NCI-H524 treated with DMSO at 0.1 percent for 48 hours (cell line): Measurements from ENCODE around the gene EMP2.

ENCODE experiments used
- DNase-seq: peaks from one replicate; lab custom pipeline; 2025; lab: John Stamatoyannopoulos, UW

The EMP2 gene

GRCh38 chr16:10610499-10611184, 30.2 kb upstream of the EMP2 start:
- DNase-seq = no peak

DNA sequence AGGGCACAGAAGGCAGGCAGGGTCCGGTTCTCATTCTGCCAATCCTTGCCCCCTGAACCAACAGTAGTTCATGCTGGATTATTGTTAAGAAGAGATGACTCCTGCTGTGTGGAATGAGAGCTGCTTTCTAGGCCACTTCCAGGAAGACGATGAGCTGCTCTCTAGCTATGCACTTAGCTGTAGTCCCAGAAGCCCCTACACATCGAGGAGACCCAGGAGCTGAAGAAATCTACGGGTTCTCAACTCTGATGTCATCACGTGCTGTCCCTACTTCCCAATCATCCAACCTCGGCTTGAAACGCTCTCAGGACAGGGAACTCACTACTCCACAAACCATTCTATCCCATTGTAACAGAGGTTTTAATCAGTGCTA, 29.0 kb upstream of the EMP2 start:
- no peak for DNase-seq

DNA sequence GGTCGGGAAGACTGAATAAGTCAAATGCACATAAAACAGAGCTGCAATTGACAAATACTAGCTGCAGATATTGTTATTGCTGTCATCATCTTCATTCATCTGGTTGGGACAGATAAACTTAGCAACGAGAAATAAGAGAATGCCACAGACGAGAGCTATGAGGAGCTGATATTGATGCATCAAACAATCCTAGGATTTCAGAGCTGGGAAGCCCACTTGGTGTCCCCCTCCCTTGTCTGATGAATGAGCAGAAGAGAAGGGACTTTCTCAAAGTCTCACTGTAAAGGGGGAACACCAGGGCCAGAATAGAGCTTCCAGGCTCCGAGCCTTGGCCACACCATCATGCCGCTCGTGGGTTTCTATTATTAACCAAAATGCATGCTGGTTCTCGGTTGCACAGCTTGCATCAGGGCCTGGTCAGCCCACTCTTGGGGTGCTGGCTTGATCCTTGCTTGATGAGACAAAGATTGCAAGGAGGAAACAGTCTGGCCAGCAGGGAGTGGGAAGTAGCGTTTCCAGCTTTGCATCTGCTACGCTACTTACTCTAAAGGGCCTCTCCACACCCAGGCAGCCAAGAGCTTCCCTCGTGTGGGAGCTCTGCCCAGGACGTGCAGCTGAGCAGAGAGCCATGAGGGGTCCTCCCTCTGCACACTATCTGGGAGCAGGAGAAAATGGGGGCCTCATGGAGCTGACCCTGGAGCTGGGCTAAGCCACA, 28.4 kb upstream of the EMP2 start:
- DNase-seq = no peak

DNA sequence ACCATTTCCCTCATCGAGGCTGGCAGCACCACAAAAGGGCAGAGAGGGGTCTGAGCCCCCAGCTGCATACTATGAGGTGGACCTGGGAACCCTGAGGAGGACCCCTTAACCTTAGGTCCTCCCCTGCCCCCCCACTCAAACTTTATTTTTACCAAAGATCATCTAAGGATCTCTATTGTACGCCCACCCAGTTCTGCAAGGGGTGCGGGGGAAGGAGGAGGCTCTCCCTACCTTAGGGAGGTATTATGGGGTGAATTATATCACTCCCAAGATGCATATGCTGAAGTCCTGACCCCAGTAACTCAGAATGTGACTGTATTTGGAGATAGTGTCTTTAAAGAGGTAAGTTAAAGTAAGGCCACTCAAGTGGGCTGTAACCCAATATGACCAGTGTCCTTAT, 26.8 kb upstream of the EMP2 start:
- DNase-seq = no peak

DNA sequence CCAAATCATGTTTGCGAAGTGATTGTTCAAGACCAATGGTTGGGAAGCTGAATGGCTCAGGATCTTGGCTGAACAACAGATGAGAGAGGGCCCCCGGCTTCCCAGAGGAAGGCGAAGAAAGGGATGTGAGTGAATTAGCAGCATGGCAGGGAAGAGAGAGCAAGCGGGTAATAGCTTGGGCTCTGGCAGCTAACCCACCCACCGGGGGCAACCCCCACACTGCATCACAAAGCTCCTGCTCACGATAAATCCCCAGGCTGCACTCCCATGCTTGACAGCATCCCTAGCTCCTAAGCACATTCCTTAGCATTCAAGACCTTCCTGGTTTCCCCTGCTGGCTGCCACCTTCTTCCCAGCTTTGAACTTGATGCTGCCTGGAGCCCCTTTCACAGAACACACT, 26.2 kb upstream of the EMP2 start:
- no peak for DNase-seq

GRCh38 chr16:10605636-10606035, 25.2 kb upstream of the EMP2 start:
- DNase-seq = no peak

DNA sequence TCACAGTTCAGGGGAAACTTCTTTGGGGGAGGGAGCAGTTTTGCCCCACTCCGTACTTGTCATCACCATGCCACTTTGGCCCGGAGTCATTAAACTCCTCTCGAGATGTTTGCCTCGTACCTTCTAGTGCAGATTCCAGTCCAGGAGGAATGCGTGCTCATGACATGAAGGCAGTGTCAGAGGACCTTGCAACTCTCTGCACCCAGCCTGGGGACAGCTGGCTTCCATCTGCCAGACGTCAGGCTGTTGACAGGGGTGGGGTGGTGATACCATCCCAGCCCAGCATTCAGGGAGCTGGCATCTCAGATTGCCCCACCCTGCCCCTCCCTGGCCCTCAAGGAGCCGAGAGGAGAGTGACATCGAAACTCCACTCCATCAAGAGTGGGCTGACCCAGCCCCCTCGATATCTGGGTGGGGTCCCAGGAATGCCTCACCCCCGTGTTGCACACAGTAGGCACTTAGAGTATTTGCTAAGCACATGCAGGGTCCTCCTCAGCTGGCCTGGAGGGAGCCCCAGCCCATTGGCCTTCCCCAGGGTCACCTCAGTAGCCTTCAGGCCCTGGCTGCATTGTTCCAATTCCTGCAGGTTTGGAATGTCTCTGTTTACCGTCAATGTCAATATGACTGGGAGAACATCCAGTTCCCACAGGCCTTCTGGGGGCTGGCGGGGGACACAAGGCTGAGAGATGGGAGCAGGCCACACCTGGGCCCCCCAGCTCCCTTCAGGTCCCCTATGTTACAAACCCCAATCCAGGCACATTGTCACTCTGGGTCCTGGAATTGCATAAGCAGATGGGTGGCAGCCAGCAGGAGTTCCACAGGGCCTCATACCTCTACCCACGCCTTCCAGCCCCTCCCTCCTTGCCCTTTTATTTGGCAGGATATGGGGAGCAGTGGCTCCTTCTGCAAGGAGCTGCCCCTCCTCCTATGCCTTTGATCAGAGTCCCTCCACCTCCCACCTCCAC, 21.3 kb upstream of the EMP2 start:
- no peak for DNase-seq

DNA sequence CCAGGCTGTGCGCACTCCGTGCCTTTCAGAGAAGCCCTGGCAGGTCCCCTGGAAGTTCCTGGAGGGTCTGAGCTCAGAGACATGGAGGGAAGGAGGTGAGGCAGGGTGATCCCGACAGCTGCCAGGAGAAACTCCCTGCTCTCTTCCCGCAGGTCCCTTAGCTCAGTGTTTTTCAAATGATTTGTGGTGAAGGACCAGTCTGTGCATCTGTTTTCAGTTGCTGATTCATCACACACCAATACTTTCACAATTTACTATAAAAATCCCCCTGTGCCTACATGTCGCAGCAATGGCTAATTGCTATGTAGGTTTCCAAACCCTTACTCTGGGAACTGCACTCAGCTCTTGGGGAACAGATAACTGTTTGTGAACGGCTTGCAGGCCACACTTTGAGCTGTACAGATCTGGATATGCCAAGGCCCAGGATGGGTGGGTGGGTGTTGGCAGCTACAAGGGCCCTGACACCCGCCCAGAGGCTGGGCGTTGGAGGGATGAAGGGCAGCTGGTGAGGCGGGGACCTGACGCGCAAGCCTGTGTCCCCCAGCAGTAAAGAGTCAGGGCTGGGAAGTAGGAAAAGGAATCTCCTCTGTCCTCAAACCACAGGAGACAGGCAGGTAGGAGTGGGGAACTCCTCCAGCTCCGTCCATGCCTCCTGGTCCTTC, 20.5 kb upstream of the EMP2 start:
- DNase-seq = no peak

GRCh38 chr16:10599626-10600025, 19.2 kb upstream of the EMP2 start:
- DNase-seq = no peak

- no peak for DNase-seq
These were observed 17.8 kb upstream of the EMP2 start for GRCh38 chr16:10598157-10598556.

GRCh38 chr16:10597187-10597601, 16.8 kb upstream of the EMP2 start:
- no peak for DNase-seq

- no peak for DNase-seq
These were observed 14.0 kb upstream of the EMP2 start for GRCh38 chr16:10594312-10594950.

- DNase-seq = no peak
These were observed 12.2 kb upstream of the EMP2 start for GRCh38 chr16:10592611-10593010.

- no peak for DNase-seq
These were observed 9.9 kb upstream of the EMP2 start for GRCh38 chr16:10590342-10590741.

GRCh38 chr16:10589109-10589508, 8.7 kb upstream of the EMP2 start:
- DNase-seq = no peak

- no peak for DNase-seq
These were observed 7.2 kb upstream of the EMP2 start for GRCh38 chr16:10587622-10588021.

- no peak for DNase-seq
These were observed 4.6 kb upstream of the EMP2 start for GRCh38 chr16:10584981-10585438.

- DNase-seq = no peak
These were observed 2.9 kb upstream of the EMP2 start for GRCh38 chr16:10583269-10583668.

- DNase-seq = no peak
These were observed 1.1 kb upstream of the EMP2 start for GRCh38 chr16:10581507-10581906.

DNA sequence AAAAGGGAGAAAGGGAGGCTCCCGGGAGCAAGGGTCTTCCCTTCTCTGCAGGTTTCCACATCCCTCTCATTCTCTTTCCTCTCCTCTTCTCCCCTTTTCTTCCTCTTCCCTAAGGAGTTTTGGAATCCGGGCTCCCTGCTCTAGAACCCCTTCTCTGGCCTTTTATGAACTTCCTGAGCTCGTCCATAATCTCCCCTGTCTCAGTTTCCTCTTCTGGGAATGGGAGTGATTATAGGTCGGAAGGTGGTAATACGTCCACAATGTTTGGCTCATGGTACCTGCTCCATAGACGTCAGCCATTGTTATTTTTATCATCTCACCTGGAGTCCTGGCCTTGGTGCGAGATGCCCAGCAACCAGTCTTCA, 467 bp upstream of the EMP2 start:
- DNase-seq = no peak

DNA sequence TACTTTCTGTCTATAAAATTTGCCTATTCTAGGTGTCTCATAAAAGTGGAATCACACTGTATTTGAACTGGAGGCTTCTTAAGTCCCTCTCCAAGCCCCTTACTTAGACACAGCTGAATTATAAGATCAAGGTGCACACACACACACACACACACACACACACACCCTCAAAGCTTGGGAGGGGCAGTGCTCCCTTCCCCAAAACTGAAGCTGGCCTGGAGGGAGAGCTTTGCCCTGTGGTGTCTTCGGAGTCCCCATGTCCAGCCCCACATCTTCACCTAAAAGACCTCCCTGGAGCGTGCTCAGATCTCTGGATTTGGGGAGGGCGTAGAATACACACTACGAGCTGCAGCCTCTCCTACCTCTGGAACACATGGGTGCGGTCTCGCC, 828 bp downstream of the EMP2 start:
- DNase-seq = no peak
